Activated naive CD8-positive, alpha-beta T cell treated with anti-CD3 and anti-CD28 coated beads for 36 hours (primary cell): ENCODE results near the gene ADA. TPM values are rescaled to one million over a fixed set of nuclear protein-coding genes. Genes with fewer than 3 reads are reported as not detected.
"Not testable (repeated sequence)": the region's sequence is repeated elsewhere in the genome, so short reads cannot be mapped to it uniquely, and the experiment has no call there.

Experiments used
- DNase-seq: peaks from one replicate; pipeline ENCODE4 v3.0.0; 2021
- H3K27ac Mint-ChIP-seq: one replicate; pipeline ENCODE4 v1.8.0; 2022; ENCODE audit warnings: mild to moderate bottlenecking, moderate library complexity, mixed read lengths
- H3K27me3 Mint-ChIP-seq: one replicate; pipeline ENCODE4 v1.8.0; 2022; ENCODE audit warnings: mild to moderate bottlenecking, mixed read lengths
- H3K36me3 Mint-ChIP-seq: one replicate; pipeline ENCODE4 v1.8.0; 2021; ENCODE audit warnings: mild to moderate bottlenecking, mixed read lengths
- H3K4me1 Mint-ChIP-seq: one replicate; pipeline ENCODE4 v1.8.0; 2021; ENCODE audit warnings: mixed read lengths
- H3K4me3 Mint-ChIP-seq: one replicate; pipeline ENCODE4 v1.8.0; 2022; ENCODE audit warnings: mild to moderate bottlenecking, moderate library complexity, mixed read lengths
- H3K9me3 Mint-ChIP-seq: one replicate; pipeline ENCODE4 v1.8.0; 2022; ENCODE audit warnings: mixed read lengths
- total RNA-seq, 2 experiments: library from RNA; stranded (reverse); gene quantifications; one replicate each; pipeline ENCODE4 v1.2.3, GENCODE V29; 2021

Gene ADA
- total RNA-seq, 2 experiments from 2014 or later: 25.6 to 27.0 TPM

GRCh38 chr20:44686934-44687333, 35.4 kb upstream of the ADA start:
- Mint-ChIP-seq H3K4me1 (peaks cover 12% of the 10 kb centered on the region), H3K4me3 (no peak overlapping the region)

GRCh38 chr20:44684047-44684967, 32.8 kb upstream of the ADA start:
- Mint-ChIP-seq H3K4me3 (no peak overlapping the region), H3K27ac (no peak overlapping the region), H3K27me3 (no peaks in the 10 kb centered on the region), H3K4me1 (peaks cover 11% of the 10 kb centered on the region), H3K36me3 (no peaks in the 10 kb centered on the region), H3K9me3 (no peaks in the 10 kb centered on the region)
- no peak for DNase-seq

More at GRCh38 chr20:44686934-44687333, 35.4 kb upstream of the ADA start:
- H3K27me3 Mint-ChIP-seq: no peaks in the 10 kb centered on the region
- no peaks in the 10 kb centered on the region for H3K9me3 Mint-ChIP-seq
- H3K27ac Mint-ChIP-seq: no peak overlapping the region
- no peak for DNase-seq
- H3K36me3 Mint-ChIP-seq: no peaks in the 10 kb centered on the region

- Mint-ChIP-seq H3K4me3 (no peak overlapping the region), H3K27ac (no peak overlapping the region), H3K9me3 (no peaks in the 10 kb centered on the region), H3K27me3 (no peaks in the 10 kb centered on the region), H3K4me1 (peaks cover 11% of the 10 kb centered on the region), H3K36me3 (no peaks in the 10 kb centered on the region)
- peak; percentile 65 for DNase-seq
Measured at GRCh38 chr20:44683263-44684046, 32.0 kb upstream of the ADA start.

GRCh38 chr20:44681796-44682566, 30.5 kb upstream of the ADA start:
- no peak for DNase-seq
- Mint-ChIP-seq H3K4me3 (no peak overlapping the region), H3K27ac (no peak overlapping the region), H3K27me3 (no peaks in the 10 kb centered on the region), H3K9me3 (no peaks in the 10 kb centered on the region), H3K36me3 (no peaks in the 10 kb centered on the region), H3K4me1 (peaks cover 11% of the 10 kb centered on the region)

- DNase-seq: no peak
- H3K27ac Mint-ChIP-seq: no peak overlapping the region
- H3K4me1 Mint-ChIP-seq: peaks cover 3% of the 10 kb centered on the region
- no peaks in the 10 kb centered on the region for H3K36me3 Mint-ChIP-seq
- no peaks in the 10 kb centered on the region for H3K9me3 Mint-ChIP-seq
- no peaks in the 10 kb centered on the region for H3K27me3 Mint-ChIP-seq
- no peak overlapping the region for H3K4me3 Mint-ChIP-seq
Measured at GRCh38 chr20:44678990-44679611, 27.6 kb upstream of the ADA start.

GRCh38 chr20:44678242-44678641, 26.7 kb upstream of the ADA start:
- Mint-ChIP-seq H3K4me1 (no peaks in the 10 kb centered on the region), H3K9me3 (no peaks in the 10 kb centered on the region), H3K27me3 (no peaks in the 10 kb centered on the region), H3K36me3 (no peaks in the 10 kb centered on the region), H3K4me3 (no peak overlapping the region), H3K27ac (no peak overlapping the region)
- no peak for DNase-seq

GRCh38 chr20:44672318-44672902, 20.9 kb upstream of the ADA start:
- peak overlapping the region; percentile 76 for H3K4me3 Mint-ChIP-seq
- H3K9me3 Mint-ChIP-seq, DNase-seq, H3K36me3 Mint-ChIP-seq, H3K27me3 Mint-ChIP-seq: not testable (repeated sequence)
- H3K27ac Mint-ChIP-seq: peak overlapping the region; percentile 86
- H3K4me1 Mint-ChIP-seq: peaks cover 19% of the 10 kb centered on the region

GRCh38 chr20:44671541-44671940, 20.0 kb upstream of the ADA start:
- peaks cover 20% of the 10 kb centered on the region for H3K4me1 Mint-ChIP-seq
- H3K27me3 Mint-ChIP-seq, H3K36me3 Mint-ChIP-seq, H3K9me3 Mint-ChIP-seq: not testable (repeated sequence)
- peak overlapping the region; percentile 86 for H3K27ac Mint-ChIP-seq
- DNase-seq: peak; percentile 70
- H3K4me3 Mint-ChIP-seq: peak overlapping the region; percentile 76

GRCh38 chr20:44670851-44671250, 19.4 kb upstream of the ADA start:
- not testable (repeated sequence) for DNase-seq, H3K36me3 Mint-ChIP-seq, H3K27me3 Mint-ChIP-seq, H3K9me3 Mint-ChIP-seq
- peak overlapping the region; percentile 56 for H3K27ac Mint-ChIP-seq
- H3K4me1 Mint-ChIP-seq: peaks cover 26% of the 10 kb centered on the region
- peak overlapping the region; percentile 76 for H3K4me3 Mint-ChIP-seq

GRCh38 chr20:44666066-44666465, 14.6 kb upstream of the ADA start:
- Mint-ChIP-seq H3K4me3 (no peak overlapping the region), H3K9me3 (no peaks in the 10 kb centered on the region)

GRCh38 chr20:44664131-44664530, 12.6 kb upstream of the ADA start:
- DNase-seq: no peak
- H3K9me3 Mint-ChIP-seq: no peaks in the 10 kb centered on the region
- H3K4me1 Mint-ChIP-seq: peaks cover 15% of the 10 kb centered on the region
- H3K27ac Mint-ChIP-seq: no peak overlapping the region
- no peaks in the 10 kb centered on the region for H3K36me3 Mint-ChIP-seq
- no peaks in the 10 kb centered on the region for H3K27me3 Mint-ChIP-seq
- H3K4me3 Mint-ChIP-seq: no peak overlapping the region

More at GRCh38 chr20:44666066-44666465, 14.6 kb upstream of the ADA start:
- no peaks in the 10 kb centered on the region for H3K27me3 Mint-ChIP-seq
- H3K36me3 Mint-ChIP-seq: no peaks in the 10 kb centered on the region
- no peak for DNase-seq
- no peak overlapping the region for H3K27ac Mint-ChIP-seq
- peaks cover 27% of the 10 kb centered on the region for H3K4me1 Mint-ChIP-seq

- Mint-ChIP-seq H3K4me3 (no peak overlapping the region), H3K36me3 (peaks cover 2% of the 10 kb centered on the region), H3K27ac (no peak overlapping the region), H3K4me1 (peaks cover 13% of the 10 kb centered on the region), H3K9me3 (no peaks in the 10 kb centered on the region), H3K27me3 (no peaks in the 10 kb centered on the region)
- no peak for DNase-seq
Measured at GRCh38 chr20:44662261-44662660, 10.8 kb upstream of the ADA start.

- H3K4me1 Mint-ChIP-seq: peaks cover 6% of the 10 kb centered on the region
- no peaks in the 10 kb centered on the region for H3K27me3 Mint-ChIP-seq
- no peaks in the 10 kb centered on the region for H3K9me3 Mint-ChIP-seq
- no peak overlapping the region for H3K27ac Mint-ChIP-seq
- H3K4me3 Mint-ChIP-seq: no peak overlapping the region
- no peak for DNase-seq
- peaks cover 2% of the 10 kb centered on the region for H3K36me3 Mint-ChIP-seq
Measured at GRCh38 chr20:44660581-44660980, 9.1 kb upstream of the ADA start.

- Mint-ChIP-seq H3K4me3 (no peak overlapping the region), H3K9me3 (no peaks in the 10 kb centered on the region), H3K27me3 (no peaks in the 10 kb centered on the region), H3K27ac (no peak overlapping the region), H3K36me3 (peaks cover 2% of the 10 kb centered on the region), H3K4me1 (peaks cover 6% of the 10 kb centered on the region)
- no peak for DNase-seq
Measured at GRCh38 chr20:44659931-44660330, 8.4 kb upstream of the ADA start.
